Measurements from ENCODE around the gene TTC28.

Gene TTC28

DNA sequence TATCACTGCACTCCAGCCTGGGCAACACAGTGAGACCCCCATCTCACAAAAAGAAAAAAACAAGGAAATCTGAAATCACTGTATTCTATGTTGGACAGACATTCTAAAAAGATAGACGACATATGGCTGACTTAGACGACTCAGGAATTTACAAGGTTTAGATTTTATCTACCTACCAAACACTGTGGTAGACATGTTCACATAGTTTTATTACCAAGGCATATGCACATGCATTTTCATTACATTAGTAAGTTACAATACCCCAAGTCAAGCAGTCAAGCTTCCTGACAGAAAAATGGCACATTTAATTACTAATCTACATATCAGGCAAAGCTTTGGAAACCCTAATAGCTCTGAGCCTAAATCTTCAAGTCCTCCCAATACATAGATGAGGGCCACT is 262.2 kb downstream of the TTC28 start:
- FAIRE-seq (no peak), DNase-seq (ENCODE audit: insufficient read length, low spot score) (no peak)

DNA sequence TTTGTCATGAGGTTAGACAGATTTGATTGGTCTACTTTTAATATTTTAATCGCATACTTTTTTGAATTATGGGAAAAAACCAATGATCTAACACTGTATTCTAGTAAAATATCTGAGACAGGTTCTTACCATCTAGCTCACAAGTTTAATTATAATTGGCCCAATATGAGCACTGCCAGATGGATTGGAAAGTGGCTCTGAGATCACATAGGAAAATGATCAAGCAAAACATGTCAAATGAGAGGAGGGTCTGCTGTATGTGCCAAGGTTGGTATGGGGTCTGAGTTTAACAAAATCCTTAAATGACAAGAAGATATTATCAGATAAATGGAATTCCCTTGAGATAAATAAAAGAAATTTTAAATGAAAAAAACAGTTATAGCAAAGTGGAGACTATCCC is 264.7 kb downstream of the TTC28 start:
- FAIRE-seq (no peak), DNase-seq (ENCODE audit: insufficient read length, low spot score) (no peak)

DNA sequence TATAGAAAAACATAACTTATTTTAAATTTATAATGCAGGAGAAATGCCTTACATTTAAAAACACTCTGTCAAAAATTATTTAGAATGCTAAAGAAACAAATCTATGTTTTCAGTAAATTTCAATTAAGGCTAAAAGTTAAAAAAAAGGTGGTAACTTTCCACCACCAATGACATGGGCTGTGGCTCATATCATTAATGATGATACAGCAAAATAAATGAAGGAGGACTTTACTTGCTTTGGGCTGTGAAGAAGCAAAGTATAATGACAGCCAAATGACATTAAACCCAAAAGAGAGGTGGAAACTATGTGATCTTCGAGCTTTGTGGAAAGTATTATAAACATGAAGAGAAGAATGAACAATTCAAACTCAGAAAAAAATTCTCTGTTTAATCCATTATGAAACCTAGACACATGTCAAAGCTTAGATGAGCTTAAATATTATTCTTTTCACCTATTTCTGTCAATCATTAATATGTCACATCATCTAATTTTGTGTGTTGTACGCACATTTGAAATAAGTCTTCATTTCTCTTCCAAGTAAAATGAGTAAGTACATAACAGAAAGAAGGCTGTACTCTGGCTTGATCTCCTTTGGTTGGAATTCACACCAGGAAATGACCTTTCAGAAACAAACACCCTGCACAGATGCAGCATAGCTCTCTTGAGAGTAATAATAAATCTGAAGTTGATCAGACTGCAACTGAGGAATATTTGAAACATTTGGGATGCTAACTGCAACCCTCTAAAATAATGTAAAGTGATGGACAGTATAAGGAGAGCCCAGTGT is 265.8 kb downstream of the TTC28 start:
- FAIRE-seq (no peak), DNase-seq (ENCODE audit: insufficient read length, low spot score) (no peak)

DNA sequence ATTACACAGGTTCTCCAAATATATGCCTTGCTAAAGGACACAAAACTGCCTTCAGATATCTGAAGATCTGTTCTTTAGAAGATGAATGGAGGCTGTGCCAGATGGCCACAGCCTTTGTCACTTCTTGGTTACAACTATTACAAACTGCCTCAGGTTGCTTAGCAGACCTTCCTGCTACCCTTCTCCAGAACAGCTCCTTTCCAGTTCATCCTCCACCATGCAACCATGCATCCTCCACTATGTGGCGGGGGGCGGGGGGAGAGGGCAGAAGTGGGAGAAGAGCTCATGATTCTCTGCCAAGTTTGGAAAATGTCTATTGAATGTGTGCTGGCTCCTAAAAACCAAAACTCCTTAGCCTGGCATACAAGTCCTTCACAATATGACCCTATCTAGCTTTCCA is 267.5 kb downstream of the TTC28 start:
- DNase-seq (ENCODE audit: insufficient read length, low spot score): no peak
- no peak for FAIRE-seq

DNA sequence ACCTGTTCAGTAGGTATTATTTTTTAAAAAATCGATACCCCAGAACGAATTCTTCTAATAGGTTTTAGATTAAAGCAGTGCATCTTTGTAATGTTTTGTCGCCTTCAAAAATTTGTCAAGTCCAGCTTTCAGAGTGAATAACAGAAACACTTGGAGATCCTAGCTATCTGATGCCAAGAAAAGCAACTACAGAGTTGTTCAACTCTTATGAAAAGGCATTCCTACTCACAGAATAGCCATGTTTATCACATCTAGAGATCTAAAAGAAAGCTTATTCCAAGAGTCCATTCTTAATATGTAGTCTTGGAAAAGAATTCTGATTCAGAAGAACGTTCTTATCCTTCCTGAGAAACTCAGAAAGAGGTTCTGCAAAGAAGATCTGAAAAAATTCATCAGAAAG is 268.5 kb downstream of the TTC28 start:
- FAIRE-seq: no peak
- no peak for DNase-seq (ENCODE audit: insufficient read length, low spot score)

DNA sequence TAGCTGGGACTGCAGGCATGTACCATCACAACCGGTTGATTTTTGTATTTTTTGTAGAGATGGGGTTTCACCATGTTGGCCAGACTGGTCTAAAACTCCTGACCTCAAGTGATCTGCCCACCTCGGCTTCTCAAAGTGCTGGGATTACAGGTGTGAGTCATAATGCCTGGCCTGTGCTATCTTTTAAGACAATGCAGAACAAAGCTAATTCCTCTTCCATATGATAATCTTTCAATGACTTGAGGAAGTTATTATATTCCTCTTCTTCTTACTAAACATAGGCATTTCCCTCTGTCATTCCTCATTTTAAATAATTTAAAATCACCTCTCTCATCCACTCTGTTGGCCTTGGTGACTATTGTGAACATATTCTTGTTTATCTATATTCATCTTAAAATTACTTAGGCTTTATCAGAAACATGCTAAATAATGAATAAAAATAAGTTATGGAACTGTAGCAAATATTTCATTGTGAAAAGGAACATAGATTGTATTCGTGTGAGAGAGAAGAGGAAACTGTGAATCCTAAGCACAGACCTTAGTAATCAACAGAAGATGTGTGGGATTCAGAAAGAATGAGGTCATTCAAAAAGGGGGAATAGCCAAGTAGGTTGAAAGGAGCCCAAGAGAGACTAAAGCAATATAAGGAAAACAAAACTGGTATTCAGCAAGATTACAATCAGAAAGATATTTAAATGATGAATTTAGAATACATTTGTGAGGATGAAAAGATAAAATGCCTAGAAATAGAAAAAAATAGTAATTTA is 269.4 kb downstream of the TTC28 start:
- FAIRE-seq: no peak
- DNase-seq (ENCODE audit: insufficient read length, low spot score): no peak

DNA sequence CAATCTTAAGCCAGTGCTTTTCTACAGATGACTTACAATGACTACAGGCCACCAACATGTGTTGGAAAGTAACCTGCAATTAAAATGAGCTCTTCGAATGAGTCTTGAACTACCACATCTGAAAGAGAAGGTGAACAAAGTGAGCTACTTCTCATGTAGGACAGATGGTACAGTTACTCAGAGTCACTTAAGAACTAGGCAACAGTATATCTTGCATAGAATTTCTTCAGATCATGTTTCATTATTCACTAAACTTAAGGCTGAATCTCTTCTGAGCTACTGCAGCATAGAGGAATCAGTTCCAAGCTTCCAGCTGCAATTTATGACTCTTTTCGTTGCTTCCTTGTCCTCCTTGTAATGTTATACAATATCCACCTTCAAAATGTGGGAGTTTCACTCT is 270.9 kb downstream of the TTC28 start:
- FAIRE-seq (no peak), DNase-seq (ENCODE audit: insufficient read length, low spot score) (no peak)

DNA sequence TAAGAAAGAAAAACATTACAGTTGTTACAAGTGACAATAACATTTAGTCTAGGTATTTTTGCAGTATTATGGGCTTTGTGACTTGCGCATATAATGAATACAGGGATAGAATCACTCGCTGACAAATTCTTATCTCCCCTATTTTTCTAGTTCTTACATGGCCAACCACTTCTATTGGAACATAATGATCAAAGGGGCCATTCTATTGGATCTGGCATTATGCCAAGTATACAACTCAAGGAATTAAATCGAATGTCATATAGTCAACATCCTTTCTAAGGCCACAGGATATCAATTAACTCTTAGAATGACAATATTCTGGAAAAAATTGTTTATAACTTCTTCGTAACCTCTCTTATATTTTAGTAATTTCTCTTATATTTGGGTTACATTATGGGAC is 272.0 kb downstream of the TTC28 start:
- FAIRE-seq (no peak), DNase-seq (ENCODE audit: insufficient read length, low spot score) (no peak)

DNA sequence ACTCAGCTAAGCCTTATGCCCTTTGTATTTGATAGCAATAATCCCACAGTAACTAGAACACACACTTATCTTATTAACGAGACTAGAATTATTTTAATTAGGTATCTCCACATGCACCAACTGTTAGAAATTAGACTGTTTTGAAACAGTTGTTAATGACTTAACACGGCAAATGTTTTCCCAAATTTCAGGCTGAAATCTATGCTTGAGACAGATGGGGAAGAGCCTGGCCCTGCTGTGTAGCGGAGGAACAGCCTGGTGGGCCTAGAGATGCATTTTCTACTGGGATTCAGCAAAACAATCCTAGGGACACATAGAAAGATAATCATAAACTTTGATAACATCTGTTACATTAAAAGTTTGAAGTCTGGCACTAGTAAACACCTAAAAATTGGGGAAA is 273.4 kb downstream of the TTC28 start:
- DNase-seq (ENCODE audit: insufficient read length, low spot score) (no peak), FAIRE-seq (no peak)

DNA sequence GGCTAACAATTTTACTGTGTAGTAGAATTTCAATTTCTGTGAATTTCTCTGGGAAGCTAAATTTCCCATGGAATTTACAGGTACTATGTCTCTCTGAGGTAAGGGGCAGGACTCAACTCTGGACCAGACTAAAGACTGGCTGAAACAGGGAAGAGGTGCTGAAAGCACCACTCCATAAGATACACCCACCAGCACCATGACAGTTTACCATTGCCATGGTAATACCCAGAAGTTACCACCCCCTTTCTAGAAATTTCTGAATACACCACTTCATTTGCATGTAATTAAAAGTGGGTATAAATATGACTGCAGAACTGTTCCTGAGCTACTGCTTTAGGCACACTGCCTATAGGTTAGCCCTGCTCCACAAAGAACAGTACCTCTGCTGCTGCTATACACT is 274.1 kb downstream of the TTC28 start:
- DNase-seq (ENCODE audit: insufficient read length, low spot score): no peak
- FAIRE-seq: no peak

DNA sequence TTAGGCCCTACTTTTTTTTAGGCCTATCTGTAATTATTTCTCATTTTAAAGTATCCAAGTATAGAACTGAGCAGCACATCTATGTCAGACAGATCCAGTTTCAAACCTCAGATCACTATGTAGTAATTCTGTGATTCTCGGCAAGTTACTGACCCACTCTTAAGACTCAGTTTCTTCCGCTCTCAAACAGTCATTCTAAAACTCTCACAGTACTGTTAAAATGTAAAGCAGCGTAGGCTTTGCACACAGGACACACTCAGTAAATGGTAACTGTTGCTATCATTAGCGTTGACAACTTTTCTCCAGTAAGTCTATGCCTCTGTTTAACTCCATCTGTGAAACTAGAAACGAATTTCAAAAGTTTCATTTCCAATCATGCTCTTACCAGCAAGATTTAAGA is 277.1 kb downstream of the TTC28 start:
- FAIRE-seq (no peak), DNase-seq (ENCODE audit: insufficient read length, low spot score) (no peak)

DNA sequence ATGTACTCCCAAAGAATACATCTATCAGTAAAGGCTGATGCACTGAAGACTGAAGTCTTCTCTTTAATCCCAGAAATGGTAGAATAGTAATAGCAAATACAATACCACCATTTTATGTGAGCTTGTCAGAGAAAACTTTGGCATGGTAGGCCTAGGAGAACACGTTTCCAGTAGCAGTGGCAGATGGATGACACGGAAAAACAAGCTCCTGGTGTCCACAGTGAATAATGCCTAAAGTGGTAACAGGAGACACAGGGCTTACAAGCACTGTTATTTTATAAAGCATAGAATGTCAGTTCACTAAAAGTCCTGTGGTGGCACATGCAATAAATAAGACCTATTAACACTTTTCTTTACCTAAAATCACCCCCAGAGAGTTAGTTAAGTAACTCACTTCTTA is 277.6 kb downstream of the TTC28 start:
- DNase-seq (ENCODE audit: insufficient read length, low spot score) (no peak), FAIRE-seq (no peak)

DNA sequence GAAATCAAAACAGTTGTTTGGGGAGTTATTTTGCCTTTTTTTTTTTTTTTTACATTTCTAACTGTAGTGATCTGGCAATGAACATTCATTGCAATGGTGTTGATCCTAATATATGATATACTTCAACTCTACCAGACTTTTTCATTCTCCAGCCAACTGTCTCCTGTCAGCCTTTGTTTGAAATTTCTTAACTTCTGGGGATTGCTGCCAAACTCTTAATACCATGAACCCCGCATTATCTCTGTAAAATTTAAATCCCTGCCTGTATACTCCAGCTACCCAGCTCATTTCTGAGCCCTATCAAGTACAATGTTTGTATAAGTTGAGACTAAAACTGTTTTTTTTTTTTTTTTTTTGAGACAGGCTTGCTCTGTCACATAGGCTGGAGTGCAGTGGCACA is 280.7 kb downstream of the TTC28 start:
- DNase-seq (ENCODE audit: insufficient read length, low spot score) (no peak), FAIRE-seq (no peak)

DNA sequence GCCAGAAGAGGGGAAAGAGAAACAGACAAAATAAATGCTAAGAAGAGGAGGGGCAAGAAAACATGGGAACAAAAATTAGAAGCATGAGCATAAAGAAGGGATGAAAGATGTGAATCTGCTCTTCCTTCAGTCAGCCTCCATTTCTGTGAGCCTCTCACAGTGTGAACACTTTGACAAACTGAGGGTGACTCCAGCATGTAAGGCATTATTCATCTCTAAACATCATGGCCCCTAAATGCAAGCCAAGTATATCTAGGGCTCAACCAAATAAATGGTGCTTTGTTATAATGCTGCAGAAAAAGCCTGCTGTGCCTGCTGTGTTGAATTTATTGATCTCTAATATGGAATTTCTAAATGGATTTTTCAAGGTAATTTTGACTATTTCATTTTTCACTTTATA is 281.3 kb downstream of the TTC28 start:
- FAIRE-seq (no peak), DNase-seq (ENCODE audit: insufficient read length, low spot score) (no peak)

DNA sequence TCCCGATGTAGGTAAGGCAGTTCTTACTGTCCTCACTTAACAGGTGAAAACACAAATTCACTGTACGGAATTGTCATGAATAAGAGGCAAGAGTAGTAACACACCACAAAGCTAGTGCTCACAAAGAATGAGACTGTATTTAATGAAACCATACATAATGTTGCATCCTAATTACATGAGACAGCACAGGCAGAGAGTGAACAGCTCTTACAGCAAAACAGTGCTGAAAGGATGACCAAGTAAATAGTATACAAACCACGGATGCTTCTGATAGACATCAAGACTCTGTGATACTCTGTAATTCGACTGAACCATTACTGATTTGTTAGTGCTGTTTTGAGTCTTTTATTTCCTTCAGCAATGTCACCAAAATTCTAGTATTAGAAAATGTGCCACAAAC is 282.3 kb downstream of the TTC28 start:
- FAIRE-seq: no peak

DNA sequence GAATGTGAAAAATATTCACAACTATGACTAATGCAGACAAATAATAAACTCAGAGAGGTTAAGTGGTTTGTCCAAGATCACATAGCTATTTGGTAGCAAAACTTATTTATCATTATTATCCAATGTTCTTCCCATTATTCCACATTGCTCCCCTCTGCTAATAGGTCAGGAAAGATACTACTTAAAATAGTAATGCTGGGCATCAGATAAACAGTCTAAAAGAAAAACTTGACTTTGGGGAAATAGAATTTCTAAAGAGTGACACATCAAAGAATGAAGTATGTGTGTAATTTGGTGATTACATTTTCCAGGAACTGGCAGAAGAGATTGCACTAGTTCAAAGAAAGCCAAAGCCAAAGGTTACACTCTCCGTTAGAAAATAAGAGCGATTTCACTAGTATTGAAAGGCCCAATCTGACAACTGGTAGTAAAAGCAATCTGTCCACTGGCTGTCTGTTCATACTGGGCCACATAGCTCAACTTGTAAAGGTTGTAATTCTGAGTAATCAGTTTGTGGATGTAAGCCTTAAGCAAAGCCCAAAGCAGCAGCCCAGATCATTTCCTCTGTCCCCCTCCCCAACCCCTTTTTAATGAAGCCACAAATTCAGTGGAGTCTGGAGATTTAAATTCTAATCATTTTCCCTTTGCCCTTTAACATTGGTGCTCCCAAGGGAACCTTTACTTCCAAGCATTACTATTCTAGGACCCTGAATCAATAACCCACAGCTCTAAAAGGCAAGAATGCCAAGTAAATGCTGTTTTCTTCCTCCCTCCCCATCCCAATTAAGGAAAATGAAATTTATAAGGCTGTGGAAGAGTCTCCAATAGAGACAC is 283.5 kb downstream of the TTC28 start:
- DNase-seq (ENCODE audit: insufficient read length, low spot score) (no peak), FAIRE-seq (no peak)

More for the DNA sequence above, 282.3 kb downstream of the TTC28 start:
- DNase-seq (ENCODE audit: insufficient read length, low spot score): no peak

DNA sequence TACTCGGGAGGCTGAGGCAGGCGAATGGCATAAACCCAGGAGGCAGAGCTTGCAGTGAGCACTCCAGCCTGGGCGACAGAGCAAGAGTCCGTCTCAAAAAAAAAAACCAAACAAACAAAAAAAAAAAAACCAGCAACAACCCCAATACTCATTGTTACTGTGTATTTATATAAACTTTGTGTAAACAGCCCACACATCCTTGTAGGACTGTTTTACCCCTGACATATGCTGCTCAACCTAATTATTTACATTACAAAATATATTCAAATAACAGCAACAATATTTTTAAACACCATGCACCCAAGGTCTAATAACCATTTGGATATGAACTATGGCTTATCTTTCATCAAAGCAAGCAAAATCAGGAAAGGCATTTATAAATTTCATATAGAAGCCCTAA is 284.1 kb downstream of the TTC28 start:
- FAIRE-seq: no peak
- no peak for DNase-seq (ENCODE audit: insufficient read length, low spot score)

DNA sequence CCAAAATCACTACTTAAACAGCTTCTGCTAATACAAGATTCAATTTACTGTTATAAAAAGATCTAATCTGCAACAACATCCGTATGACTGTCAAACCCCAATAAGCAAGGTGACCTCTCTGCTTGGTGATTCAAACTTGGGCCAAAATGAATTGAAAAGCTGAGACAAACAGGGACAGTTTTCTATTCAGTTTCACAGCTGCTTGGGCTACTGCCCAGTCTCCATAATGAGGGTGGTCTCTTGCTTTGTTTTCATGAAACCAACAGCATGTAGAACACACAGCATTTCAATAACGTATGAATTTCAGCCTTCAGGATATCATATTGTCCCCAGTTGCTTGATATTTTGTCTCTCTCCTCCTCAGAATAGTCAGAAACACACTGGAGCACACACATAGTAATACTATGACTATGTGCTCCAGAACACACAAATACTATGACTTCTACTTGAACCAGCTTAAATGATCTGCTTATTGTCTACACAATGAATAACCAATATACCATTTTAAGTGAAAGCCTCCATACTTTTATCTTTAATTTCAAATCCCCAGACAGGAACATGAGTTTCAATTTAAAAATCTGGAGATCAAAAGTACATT is 285.0 kb downstream of the TTC28 start:
- no peak for FAIRE-seq
- DNase-seq (ENCODE audit: insufficient read length, low spot score): no peak

DNA sequence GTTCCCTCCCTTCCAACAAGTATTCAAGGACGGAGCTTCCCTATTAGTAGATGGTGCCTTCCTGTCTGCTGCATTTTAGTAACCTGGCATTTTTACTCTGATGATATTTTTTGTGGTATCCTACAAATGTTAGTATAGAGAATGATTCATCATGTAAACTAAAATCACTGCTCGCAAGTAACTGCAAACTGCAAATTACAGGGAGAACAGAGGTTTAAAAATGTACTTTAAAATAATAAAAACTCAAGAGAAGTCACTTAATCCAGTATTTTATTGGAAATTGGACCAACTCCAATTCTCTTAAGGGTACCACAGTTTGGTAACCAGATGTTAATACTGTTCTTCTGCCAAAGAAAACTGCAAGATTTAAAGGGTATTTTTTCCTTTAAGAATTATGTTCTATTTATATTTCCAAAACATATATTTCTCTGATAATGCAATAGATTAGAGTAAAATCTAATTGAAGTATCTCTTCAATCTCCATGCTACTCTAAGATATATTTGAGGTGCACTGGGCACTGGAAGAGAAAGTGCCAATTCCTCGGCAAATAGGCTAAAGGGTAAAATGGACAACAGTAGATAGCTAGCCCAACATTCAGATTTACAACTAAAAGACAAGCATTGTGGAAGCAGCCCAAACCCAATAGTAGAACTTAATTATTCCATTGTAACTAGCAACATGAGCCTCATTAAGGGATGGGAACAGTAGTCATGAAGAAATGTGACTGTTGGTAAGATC is 298.0 kb downstream of the TTC28 start:
- no peak for DNase-seq (ENCODE audit: insufficient read length, low spot score)
- FAIRE-seq: no peak

DNA sequence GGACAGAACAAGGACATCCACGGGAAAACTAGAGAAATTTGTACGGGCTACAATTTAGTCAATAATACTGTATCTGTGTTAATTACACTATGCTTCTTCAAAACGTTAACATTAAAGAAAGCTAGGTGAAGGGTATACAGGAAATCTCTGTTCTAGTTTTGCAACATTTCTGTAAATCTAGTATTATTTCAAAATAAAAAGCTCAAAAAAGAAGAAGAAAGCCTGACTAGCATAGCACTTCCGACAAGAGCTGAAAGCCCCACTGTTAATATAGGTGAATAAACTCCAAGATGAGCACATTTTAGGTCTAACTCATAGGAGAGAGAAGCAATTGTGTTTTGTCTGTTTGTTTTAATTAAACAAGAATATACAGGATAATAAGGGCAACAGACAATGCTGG is 299.7 kb downstream of the TTC28 start:
- DNase-seq (ENCODE audit: insufficient read length, low spot score): no peak
- no peak for FAIRE-seq
